GM19455 (cell line): ENCODE data around the gene ANXA2.
"Not testable (repeated sequence)": the region's sequence is repeated elsewhere in the genome, so short reads cannot be mapped to it uniquely, and the experiment has no call there.

ENCODE experiments used
- ATAC-seq: cut with Tn5 transposase; IDR thresholded peaks from one replicate; pipeline ENCODE4 v1.9.1; 2021; ENCODE audit not compliant: unreplicated experiment

The ANXA2 gene

DNA sequence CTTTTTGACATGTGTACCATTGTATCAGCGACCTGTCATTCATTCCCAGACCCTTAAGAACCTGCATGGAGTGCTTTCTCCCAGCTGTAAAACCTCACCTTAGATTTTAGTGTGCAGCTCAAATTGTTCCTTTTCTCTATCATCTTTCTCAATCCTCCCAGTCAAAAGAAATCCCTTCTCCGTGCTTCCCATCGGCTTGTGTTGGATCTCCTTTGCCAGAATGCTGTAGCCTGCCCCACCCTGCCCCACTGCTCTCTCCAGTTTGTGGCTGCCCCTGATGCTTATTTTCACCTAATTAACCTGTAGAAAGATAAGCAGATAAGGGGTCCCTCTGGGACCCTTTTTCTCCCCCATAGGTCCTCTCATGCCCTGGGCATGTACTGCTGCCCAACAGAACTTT is 51.1 kb downstream of the ANXA2 start:
- no peak for ATAC-seq

DNA sequence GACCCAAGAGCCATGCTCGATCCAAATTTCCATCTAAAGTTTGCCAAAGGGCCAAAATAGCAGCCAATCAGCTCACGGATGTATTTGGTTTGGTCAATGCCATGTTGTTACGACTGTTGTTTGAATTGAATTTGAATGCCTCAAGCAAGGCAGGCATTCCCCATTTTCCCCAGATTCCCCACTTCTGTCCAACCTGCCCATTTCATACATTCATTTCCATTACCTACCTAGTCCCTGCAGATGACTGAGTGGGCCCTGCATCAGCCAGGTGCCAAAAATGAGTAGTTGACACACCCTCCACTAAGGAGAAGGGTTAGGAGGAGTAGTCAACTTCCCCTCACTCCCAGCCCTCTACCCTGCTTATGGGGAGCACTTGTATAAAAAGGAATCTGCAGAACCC is 51.7 kb downstream of the ANXA2 start:
- no peak for ATAC-seq

- no peak for ATAC-seq
These were observed 52.2 kb downstream of the ANXA2 start for GRCh38 chr15:60345598-60345997.

DNA sequence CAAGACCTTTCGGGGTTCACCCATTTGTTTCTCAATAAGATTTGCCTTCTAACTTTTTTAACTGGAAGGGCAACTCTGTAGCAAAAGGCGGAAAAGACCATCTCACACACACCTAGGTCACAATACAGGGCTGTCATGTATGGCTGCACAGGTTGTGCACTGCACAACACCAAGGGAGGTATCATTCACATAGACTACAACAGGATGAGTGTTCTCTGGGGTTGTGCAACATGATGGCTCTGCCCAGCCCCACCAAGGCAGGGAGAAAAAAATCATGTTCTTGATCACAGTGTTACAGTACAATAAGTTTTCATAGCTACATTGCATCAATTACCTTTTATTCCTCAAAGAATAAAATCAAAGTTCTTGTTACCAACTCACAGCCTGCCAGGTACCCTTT is 52.8 kb downstream of the ANXA2 start:
- no peak for ATAC-seq

GRCh38 chr15:60344461-60344860 is 53.3 kb downstream of the ANXA2 start:
- no peak for ATAC-seq

DNA sequence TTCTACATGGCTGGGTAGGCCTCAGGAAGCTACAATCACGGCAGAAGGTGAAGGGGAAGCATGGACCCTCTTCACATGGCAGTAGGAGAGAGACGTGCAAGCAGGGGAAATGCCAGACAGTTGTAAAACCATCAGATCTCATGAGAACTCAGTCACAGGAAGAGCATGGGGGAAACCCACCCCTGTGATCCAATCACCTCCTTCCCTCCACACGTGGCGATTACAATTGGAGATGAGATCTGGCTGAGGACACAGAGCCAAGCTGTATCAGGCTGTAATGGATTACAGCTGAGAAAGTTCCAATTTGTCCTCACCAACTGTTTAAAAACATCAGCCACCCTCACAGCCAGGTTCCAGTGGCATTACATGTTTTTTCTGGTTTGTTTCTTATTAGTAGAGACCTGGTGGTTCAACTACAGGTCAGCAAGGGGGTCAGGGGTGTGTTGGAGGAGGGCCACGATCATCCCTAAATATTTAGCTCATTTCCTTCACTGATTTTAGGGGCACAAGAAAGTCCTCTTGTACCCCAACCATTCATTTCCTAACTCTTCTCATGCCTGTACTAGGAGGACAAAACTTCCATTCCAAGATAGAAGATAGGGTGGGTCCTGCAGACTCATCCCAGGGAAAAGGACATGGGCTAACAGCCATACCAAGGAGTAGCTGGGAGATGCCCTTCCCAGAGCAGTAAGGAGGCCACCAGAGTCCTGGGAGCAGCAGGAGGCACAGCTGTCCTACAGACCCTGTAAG is 54.4 kb downstream of the ANXA2 start:
- no peak for ATAC-seq

DNA sequence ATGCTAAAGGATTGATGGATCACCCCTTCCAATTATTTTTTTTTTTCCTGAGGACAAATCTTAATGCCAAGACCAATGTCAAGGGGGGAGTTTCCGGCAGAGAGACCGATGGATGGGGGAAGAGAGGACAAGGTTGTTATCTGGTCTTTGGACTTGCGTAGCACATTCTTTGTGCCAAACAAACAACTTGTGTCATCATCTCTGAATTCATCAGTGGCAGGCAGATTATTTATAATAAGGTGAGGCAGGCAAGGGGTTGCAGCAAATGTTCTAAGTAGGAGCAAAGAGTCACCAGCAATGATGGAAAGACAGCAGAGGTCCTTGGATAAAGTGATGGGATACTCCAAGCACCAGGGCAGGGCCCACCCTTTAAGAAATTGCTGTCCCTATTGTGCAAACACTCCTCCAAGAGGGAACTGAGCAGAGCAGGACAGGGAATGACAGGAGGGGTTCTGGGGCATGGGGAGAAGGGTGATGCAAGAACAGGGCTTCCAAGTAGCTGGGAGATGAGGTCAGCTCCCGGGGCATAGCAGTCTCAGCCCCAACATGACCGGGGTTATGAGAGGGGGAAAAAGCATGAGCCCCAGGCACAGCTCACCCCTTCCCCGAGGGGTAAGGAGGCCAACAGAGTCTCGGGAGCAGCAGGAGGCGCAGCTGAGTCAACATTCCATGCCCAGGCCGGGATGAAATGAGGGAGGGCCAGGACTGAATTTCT is 57.4 kb downstream of the ANXA2 start:
- ATAC-seq = no peak

DNA sequence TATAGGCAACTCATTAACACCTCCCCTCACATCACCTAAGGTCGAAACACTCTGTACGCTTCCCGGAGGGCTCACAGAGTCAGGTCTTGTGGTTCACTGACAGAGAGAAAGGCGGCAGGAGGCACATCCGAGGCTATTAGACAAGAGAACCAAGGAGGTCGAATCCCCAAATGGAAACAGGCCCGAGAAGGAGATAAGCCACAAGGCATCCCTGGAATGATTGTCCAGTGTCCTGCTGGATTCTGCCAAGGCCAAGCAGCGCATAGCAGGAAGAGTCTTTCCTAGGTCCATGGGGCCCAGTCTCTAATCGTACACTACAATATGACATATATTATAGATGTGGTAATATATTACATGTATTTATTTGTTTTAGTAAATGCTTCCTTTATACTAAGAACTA is 58.5 kb downstream of the ANXA2 start:
- ATAC-seq = no peak

DNA sequence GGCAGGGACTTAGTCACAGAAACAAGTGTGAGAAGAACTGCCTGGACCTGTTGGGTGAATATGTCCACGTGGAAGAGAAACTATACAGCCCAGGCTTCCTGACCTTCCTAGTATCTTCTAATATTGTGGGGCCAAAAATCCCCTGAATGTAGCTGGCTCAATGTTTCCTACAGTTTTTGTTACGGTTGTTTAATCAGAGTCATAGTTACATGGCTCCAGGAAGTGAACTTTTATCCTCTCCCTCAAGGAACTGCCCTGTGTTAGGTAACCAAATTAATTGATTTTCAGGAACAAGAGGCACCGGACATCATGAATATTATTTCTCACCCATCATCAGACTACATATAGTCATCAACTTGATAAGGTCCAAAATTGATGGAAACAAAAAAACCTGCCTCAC is 59.0 kb downstream of the ANXA2 start:
- no peak for ATAC-seq

DNA sequence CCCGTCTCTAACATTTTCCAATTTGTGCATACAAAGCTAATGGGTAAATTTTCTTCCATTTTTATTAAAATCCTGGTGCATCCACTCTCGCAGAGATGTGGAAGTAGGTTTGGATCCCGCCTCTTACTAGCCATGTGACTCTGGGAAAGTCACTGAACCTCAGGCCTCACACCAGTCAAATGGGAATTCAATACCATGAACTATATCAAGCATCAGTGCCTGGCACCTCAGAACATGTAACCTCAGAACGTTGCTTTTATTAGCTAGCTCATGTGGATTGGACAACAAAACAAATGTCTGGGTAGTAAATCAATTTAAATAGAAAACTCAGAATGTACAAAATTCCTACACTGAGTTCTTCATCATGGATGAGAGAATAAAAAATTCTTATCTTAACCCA is 60.7 kb downstream of the ANXA2 start:
- ATAC-seq = no peak

DNA sequence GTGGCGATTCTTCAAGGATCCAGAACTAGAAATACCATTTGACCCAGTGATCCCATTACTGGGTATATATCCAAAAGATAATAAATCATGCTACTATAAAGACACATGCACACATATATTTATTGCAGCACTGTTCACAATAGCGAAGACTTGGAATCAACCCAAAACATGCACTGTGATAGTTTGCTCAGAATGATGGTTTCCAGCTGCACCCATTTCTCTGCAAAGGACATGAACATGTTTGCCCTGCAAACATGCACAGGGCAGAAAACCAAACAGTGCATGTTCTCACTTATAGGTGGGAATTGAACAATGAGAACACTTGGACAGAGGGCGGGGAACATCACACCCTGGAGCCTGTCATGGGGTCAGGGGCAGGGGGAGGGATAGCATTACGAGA is 62.5 kb downstream of the ANXA2 start:
- not testable (repeated sequence) for ATAC-seq

GRCh38 chr15:60328852-60329443 is 68.8 kb downstream of the ANXA2 start:
- ATAC-seq = no peak

GRCh38 chr15:60326824-60327654 is 70.7 kb downstream of the ANXA2 start:
- ATAC-seq = no peak

DNA sequence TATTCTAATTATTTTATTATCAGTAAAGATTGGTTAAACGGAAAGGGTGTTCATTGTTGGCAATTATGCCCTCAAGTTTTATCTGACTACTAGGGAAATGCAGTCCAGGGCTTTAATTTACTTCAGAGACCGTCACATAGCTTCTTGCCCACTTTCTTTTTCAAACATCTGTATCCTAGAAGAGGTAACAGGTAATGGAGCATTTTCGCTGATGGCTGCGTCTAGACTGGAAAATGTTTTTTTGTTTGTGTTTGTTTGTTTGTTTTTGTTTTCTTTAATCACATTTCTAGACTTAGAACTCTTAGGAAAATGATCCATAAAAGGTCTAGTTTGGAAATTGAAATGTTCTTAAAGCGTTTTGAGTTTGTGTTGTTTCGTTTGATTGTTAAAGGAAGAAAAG is 71.4 kb downstream of the ANXA2 start:
- no peak for ATAC-seq

GRCh38 chr15:60325905-60326304 is 71.9 kb downstream of the ANXA2 start:
- no peak for ATAC-seq

DNA sequence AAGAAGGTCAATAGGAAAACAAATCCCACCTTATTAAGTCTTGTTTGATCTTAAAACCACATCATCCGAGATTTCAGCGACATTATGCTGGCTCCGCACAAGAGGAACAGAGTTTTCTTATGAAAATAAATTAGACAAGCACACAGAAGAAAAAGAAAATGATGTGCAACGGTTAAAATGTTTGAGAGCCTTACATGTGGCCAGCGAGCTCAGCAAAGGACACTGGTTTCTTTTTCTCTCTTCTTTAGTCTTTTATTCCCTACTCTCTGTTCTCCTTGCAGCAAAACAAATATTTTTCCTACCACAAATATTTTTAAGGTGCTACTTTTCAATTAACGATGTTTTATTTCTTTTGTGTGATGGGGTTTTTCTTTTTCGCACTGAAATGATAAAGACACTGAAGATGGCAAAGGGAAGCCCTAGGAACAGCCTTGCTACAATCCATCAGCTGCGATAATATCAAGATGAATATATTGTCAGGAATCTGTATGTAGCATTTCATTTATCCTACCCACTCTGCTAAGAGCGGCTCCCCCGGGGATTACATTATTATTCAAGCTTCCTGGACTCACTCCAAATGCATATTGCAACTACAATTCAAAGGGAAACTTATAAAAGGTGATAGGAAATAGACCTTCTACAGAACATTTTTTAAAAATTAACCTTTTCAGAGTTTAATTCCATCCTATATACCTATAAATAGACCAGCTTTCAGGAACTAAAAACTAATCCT is 72.9 kb downstream of the ANXA2 start:
- no peak for ATAC-seq

DNA sequence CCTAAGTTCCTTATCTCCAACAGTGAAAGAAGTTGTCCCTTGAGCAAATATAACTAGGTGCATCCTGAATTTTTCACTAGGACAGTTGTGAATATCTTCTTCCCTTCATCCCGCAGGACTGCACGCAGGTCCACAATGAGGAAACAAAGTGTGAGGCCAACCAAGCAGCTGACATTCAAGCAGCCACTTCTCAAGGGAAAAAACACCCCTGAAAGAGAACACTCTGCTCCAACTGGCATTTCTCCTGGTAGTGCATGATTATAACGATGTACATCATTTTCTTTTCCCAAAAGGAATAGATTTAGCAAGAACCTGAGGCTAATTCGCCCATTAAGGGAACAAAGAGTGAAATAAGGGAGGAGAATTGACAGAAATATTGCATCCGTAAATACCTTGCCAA is 74.5 kb downstream of the ANXA2 start:
- no peak for ATAC-seq

DNA sequence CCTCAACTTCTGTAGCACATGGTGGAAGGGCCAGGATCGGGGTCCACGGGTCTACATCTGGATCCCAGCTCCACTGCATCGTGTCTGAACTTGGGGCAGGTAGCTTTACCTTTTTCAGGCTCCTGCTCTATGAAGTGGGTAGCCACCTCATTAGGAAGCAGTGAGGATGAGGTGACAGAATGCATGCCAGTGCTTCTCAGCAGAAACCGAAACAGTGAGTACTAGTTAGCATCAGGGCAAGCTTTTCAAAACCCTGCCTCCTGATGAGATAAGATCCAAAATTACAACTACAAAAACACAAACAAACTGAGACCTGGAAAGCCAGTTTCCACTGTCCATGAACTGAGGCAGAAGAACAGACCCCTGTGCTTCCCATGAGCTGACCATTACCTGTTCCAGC is 77.4 kb downstream of the ANXA2 start:
- ATAC-seq = no peak

- no peak for ATAC-seq
These were observed 79.4 kb downstream of the ANXA2 start for GRCh38 chr15:60318216-60318867.

DNA sequence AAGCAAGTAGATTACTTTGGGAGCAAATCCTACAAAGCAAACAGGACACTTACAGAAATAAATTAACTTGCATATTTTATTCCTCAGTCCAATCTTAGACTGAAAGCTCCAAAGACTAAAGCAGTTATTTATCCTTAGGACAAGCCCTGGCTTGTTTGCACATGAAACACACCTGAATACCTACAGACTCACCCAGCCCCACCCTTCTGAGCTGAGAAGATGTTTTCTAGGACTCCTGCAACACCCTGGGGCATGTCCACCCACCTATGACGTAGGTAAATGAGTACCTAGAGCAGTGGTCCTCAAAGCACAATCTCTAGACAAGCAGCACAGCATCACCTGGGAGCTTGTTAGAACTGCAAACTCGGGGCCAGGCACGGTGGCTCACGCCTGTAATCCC is 80.8 kb downstream of the ANXA2 start:
- ATAC-seq = no peak
